Transverse colon (tissue), 4 donors: ENCODE results near the gene LYPD6B. TPM values are rescaled to one million over a fixed set of nuclear protein-coding genes. Genes with fewer than 3 reads are reported as not detected.

ENCODE experiments used
- DNase-seq: peaks from one replicate; pipeline ENCODE4 v3.0.0-alpha.2; 2019
- H3K27ac ChIP-seq, 4 donors: fragments of 200-600 bp; sonication (generic); 2 replicates each; pipeline ENCODE4 v1.5.1; 2016 to 2018; ENCODE audit warnings: inconsistent platforms in 4 of 4
- H3K27me3 ChIP-seq: fragments of 200-600 bp; sonication (generic); 2 replicates; pipeline ENCODE4 v1.5.1; 2017; ENCODE audit warnings: inconsistent platforms
- H3K36me3 ChIP-seq, 4 donors: fragments of 200-600 bp; sonication (generic); 2 replicates each; pipeline ENCODE4 v1.5.1; 2017 to 2019; ENCODE audit warnings: inconsistent platforms in 4 of 4
- H3K4me1 ChIP-seq, 4 donors: fragments of 200-600 bp; sonication (generic); 2 replicates each; pipeline ENCODE4 v1.5.1; 2017 to 2020; ENCODE audit warnings: inconsistent platforms in 4 of 4
- H3K4me3 ChIP-seq, 4 donors: fragments of 200-600 bp; sonication (generic); 1 replicate in 1 of 4; 2 replicates in 3 of 4; pipeline versions ENCODE4 v1.5.1 to v1.6.1; 2017 to 2019; ENCODE audit warnings: inconsistent platforms in 4 of 4
- H3K9me3 ChIP-seq, 2 donors: fragments of 200-600 bp; sonication (generic); 2 replicates each; pipeline ENCODE4 v1.5.1; 2017 to 2019; ENCODE audit warnings: inconsistent platforms in 2 of 2
- CTCF ChIP-seq, 5 experiments: fragments of 200-600 bp in 3 of 5; fragments of 450-650 bp in 2 of 5; sonication (generic) in 3 of 5; IDR thresholded peaks; 1 replicate in 2 of 5; 2 replicates in 3 of 5; pipeline ENCODE4 v1.5.1; 2016 to 2017; ENCODE audit warnings: antibody characterized with exemption in 5 of 5, inconsistent platforms in 3 of 5, mild to moderate bottlenecking in 2 of 5, moderate library complexity in 1 of 5
- EP300 ChIP-seq: sonication (generic); formaldehyde crosslinking; IDR thresholded peaks from one replicate; pipeline ENCODE4 v1.6.1; 2017; ENCODE audit warnings: antibody characterized with exemption, low read depth
- POLR2A ChIP-seq: fragments of 450-650 bp; IDR thresholded peaks from one replicate; pipeline ENCODE4 v1.6.1; 2016; ENCODE audit warnings: antibody characterized with exemption, mild to moderate bottlenecking, moderate library complexity
- POLR2AphosphoS5 ChIP-seq, 3 donors: sonication (generic); formaldehyde crosslinking; IDR thresholded peaks; one replicate each; pipeline ENCODE4 v1.6.1; 2016; ENCODE audit warnings: antibody characterized with exemption in 3 of 3
- WGBS, 2 donors: methylation state at CpG; one replicate each; pipeline ENCODE4 v1.1.5; 2018; ENCODE audit warnings: low coverage in 1 of 2; 5-methylcytosine and 5-hydroxymethylcytosine counted together
- in situ Hi-C, 4 donors: fragments of 200-750 bp; cut with MboI; loops; one replicate each; pipeline versions ENCODE4 v1.15.0 to v1.15.1; 2017; ENCODE audit warnings: low sequenced_read_pairs in 3 of 4, low pct_ligation_motif_present in 1 of 4, low pct_unique_long_range_greater_than_20kb in 1 of 4
- intact Hi-C: fragments of 100-400 bp; cut with DNase I; formaldehyde crosslinking; loops from one replicate; pipeline ENCODE4 v1.15.1; 2023; ENCODE audit warnings: low total_unique reads
- total RNA-seq, 4 donors: library from RNA; depleted of rRNA; stranded (reverse); fragments of >200 nt; gene quantifications; one replicate each; pipeline ENCODE4 v1.1.0, GENCODE V29; 2016

LYPD6B gene
- total RNA-seq, 4 donors from 2014 or later = 1.1 to 3.1 (median 2.6) TPM; not detected in 1

- Histone ChIP-seq H3K9me3 (no peaks in the 10 kb centered on the region), H3K4me3 (no peak overlapping the region), H3K27me3 (no peaks in the 10 kb centered on the region), H3K4me1 (peaks cover 0 to 6% (median 0%) of the 10 kb centered on the region in 4 donors), H3K27ac (no peak overlapping the region), H3K36me3 (no peaks in the 10 kb centered on the region)
- in situ Hi-C loops = no loop called here
- intact Hi-C loops = no loop called here
- no peak for TF ChIP-seq EP300
- no peak for TF ChIP-seq CTCF (IDR thresholded peaks at IDR 0.05)
- no peak for TF ChIP-seq POLR2AphosphoS5 (IDR thresholded peaks at IDR 0.05)
- no peak for TF ChIP-seq POLR2A
- DNase-seq = no peak
- WGBS, 2 donors = 65 to 71% methylated on average over 5 to 9 of the region's 9 CpGs
Measured at GRCh38 chr2:149221898-149222297, 183.4 kb downstream of the LYPD6B start.

- H3K27ac ChIP-seq = no peak overlapping the region
- TF ChIP-seq CTCF (IDR thresholded peaks at IDR 0.05) = no peak
- no peak for TF ChIP-seq POLR2AphosphoS5 (IDR thresholded peaks at IDR 0.05)
- no peak for TF ChIP-seq EP300
- TF ChIP-seq POLR2A = no peak
- H3K27me3 ChIP-seq = no peaks in the 10 kb centered on the region
- no peak for DNase-seq
- H3K4me1 ChIP-seq = peaks cover 0 to 6% (median 0%) of the 10 kb centered on the region in 4 donors
- WGBS, 2 donors = 72% methylated on average over 2 of the region's 2 CpGs; no CpG with 5 or more reads in 1 of the 2 donors
- intact Hi-C loops = no loop called here
- H3K36me3 ChIP-seq = no peaks in the 10 kb centered on the region
- in situ Hi-C loops = no loop called here
- H3K4me3 ChIP-seq = no peak overlapping the region
- no peaks in the 10 kb centered on the region for H3K9me3 ChIP-seq
Measured at GRCh38 chr2:149223472-149224095, 185.1 kb downstream of the LYPD6B start.

- in situ Hi-C loops = no loop called here
- Histone ChIP-seq H3K27ac (no peak overlapping the region), H3K27me3 (no peaks in the 10 kb centered on the region), H3K4me1 (no peaks in the 10 kb centered on the region), H3K4me3 (no peak overlapping the region), H3K36me3 (no peaks in the 10 kb centered on the region), H3K9me3 (no peaks in the 10 kb centered on the region)
- no peak for DNase-seq
- 71 to 87% methylated on average over 5 of the region's 5 CpGs for WGBS, 2 donors
- intact Hi-C loops = no loop called here
- TF ChIP-seq EP300 (no peak), CTCF (IDR thresholded peaks at IDR 0.05) (no peak)
Measured at GRCh38 chr2:149224543-149224942, 186.0 kb downstream of the LYPD6B start.

- WGBS, 2 donors = 71 to 100% methylated on average over 1 to 2 of the region's 2 CpGs
- no peaks in the 10 kb centered on the region for H3K27me3 ChIP-seq
- no peak for DNase-seq
- H3K36me3 ChIP-seq = no peaks in the 10 kb centered on the region
- intact Hi-C loops = no loop called here
- H3K27ac ChIP-seq = no peak overlapping the region
- no peak for TF ChIP-seq CTCF (IDR thresholded peaks at IDR 0.05)
- no peak for TF ChIP-seq EP300
- TF ChIP-seq POLR2AphosphoS5 (IDR thresholded peaks at IDR 0.05) = no peak
- no peak for TF ChIP-seq POLR2A
- H3K4me1 ChIP-seq = no peaks in the 10 kb centered on the region
- in situ Hi-C loops = no loop called here
- no peaks in the 10 kb centered on the region for H3K9me3 ChIP-seq
- no peak overlapping the region for H3K4me3 ChIP-seq
Measured at GRCh38 chr2:149225446-149225845, 186.9 kb downstream of the LYPD6B start.
